Lower lobe of right lung (tissue), 2 donors: ENCODE data around the gene ZNF416. TPM values are rescaled to one million over a fixed set of nuclear protein-coding genes. Genes with fewer than 3 reads are reported as not detected.
A peak's percentile ranks its signal among the peaks of the same experiment; 100 is the strongest.

Experiments
- ATAC-seq, 2 donors: fragments of 200-7000 bp; cut with Tn5 transposase; one replicate each; pipeline ENCODE4 v1.9.1; 2020 to 2022; ENCODE audit warnings: mild to moderate bottlenecking in 2 of 2, moderate library complexity in 2 of 2
- DNase-seq: peaks from one replicate; pipeline ENCODE4 v3.0.0-alpha.2; 2020
- H3K27ac ChIP-seq: fragments of 200-600 bp; one replicate; pipeline ENCODE4 v1.8.0; 2022
- H3K27me3 ChIP-seq: fragments of 200-600 bp; one replicate; pipeline ENCODE4 v1.8.0; 2022; ENCODE audit warnings: low read depth
- H3K36me3 ChIP-seq: fragments of 200-600 bp; one replicate; pipeline ENCODE4 v1.8.0; 2022; ENCODE audit warnings: mild to moderate bottlenecking
- H3K4me1 ChIP-seq: fragments of 200-600 bp; one replicate; pipeline ENCODE4 v1.8.0; 2022
- H3K4me3 ChIP-seq: fragments of 200-600 bp; one replicate; pipeline ENCODE4 v1.8.0; 2022; ENCODE audit warnings: mild to moderate bottlenecking
- H3K9me3 ChIP-seq: fragments of 200-600 bp; one replicate; pipeline ENCODE4 v1.8.0; 2022
- CTCF ChIP-seq: fragments of 200-600 bp; IDR thresholded peaks from one replicate; pipeline ENCODE4 v1.8.0; 2022; ENCODE audit warnings: antibody characterized with exemption, mild to moderate bottlenecking
- intact Hi-C: fragments of 100-400 bp; cut with DNase I; formaldehyde crosslinking; loops from one replicate; pipeline ENCODE4 v1.11.0; 2022
- total RNA-seq: library from RNA; stranded (reverse); fragmentation: NEBNext Ultra II Directional; extraction: Animal tissue kit (Norgen Biotek cat#: 25700); gene quantifications from one replicate; pipeline ENCODE4 v1.2.1, GENCODE V29; 2021
- donor health status: DM: no; HTN: yes; CAD: no; lungs with severe emphysema.

Gene ZNF416
- total RNA-seq, 1 donor from 2014 or later = 5.4 TPM

GRCh38 chr19:57611113-57611512 is 32.4 kb upstream of the ZNF416 start:
- Histone ChIP-seq H3K9me3 (peaks cover 50% of the 10 kb centered on the region), H3K4me3 (no peak overlapping the region), H3K36me3 (peaks cover 12% of the 10 kb centered on the region), H3K4me1 (peaks cover 12% of the 10 kb centered on the region), H3K27me3 (no peaks in the 10 kb centered on the region), H3K27ac (no peak overlapping the region)
- ATAC-seq (no peak), DNase-seq (no peak)
- intact Hi-C loops = no loop called here
- no peak for TF ChIP-seq CTCF

GRCh38 chr19:57606931-57607330 is 28.2 kb upstream of the ZNF416 start:
- intact Hi-C loops = no loop called here
- DNase-seq (no peak), ATAC-seq (no peak)
- no peak for TF ChIP-seq CTCF
- Histone ChIP-seq H3K9me3 (peaks cover 66% of the 10 kb centered on the region), H3K4me3 (no peak overlapping the region), H3K27me3 (no peaks in the 10 kb centered on the region), H3K36me3 (peaks cover 25% of the 10 kb centered on the region), H3K27ac (no peak overlapping the region), H3K4me1 (no peaks in the 10 kb centered on the region)

- ATAC-seq (peak; percentile 97 to 99), DNase-seq (peak; percentile 94)
- intact Hi-C loops = no loop called here
- Histone ChIP-seq H3K27me3 (no peaks in the 10 kb centered on the region), H3K36me3 (peaks cover 4% of the 10 kb centered on the region), H3K4me1 (peaks cover 11% of the 10 kb centered on the region), H3K4me3 (peak within 1 kb of the TSS; percentile 89), H3K27ac (peak within 1 kb of the TSS; percentile 47), H3K9me3 (peaks cover 19% of the 10 kb centered on the region)
- TF ChIP-seq CTCF = no peak
Observed at GRCh38 chr19:57599761-57600383, 21.2 kb upstream of the ZNF416 start, which contains the start of gene ZNF530. Gene ZNF530 (plus strand): TSS chr19:57599885. CDS start chr19:57604346, 4,461 bp downstream.

GRCh38 chr19:57599377-57599760 is 20.7 kb upstream of the ZNF416 start:
- Histone ChIP-seq H3K27me3 (no peaks in the 10 kb centered on the region), H3K36me3 (no peaks in the 10 kb centered on the region), H3K27ac (peak overlapping the region; percentile 47), H3K4me1 (peaks cover 11% of the 10 kb centered on the region), H3K4me3 (peak overlapping the region; percentile 89), H3K9me3 (peaks cover 19% of the 10 kb centered on the region)
- TF ChIP-seq CTCF = no peak
- ATAC-seq = no peak
- DNase-seq = no peak
- intact Hi-C loops = no loop called here

- intact Hi-C loops = no loop called here
- H3K27me3 ChIP-seq = no peaks in the 10 kb centered on the region
- H3K9me3 ChIP-seq = peaks cover 68% of the 10 kb centered on the region
- H3K36me3 ChIP-seq = peaks cover 23% of the 10 kb centered on the region
- DNase-seq = no peak
- no peak overlapping the region for H3K4me3 ChIP-seq
- ATAC-seq = no peak
- H3K27ac ChIP-seq = no peak overlapping the region
- no peak for TF ChIP-seq CTCF
- peaks cover 17% of the 10 kb centered on the region for H3K4me1 ChIP-seq
Observed at GRCh38 chr19:57587529-57587928, 8.8 kb upstream of the ZNF416 start.
